OCI-LY7 (cell line): ENCODE results near the gene GALNTL6. TPM values are rescaled to one million over a fixed set of nuclear protein-coding genes. Genes with fewer than 3 reads are reported as not detected.

Source experiments
- BruUV-seq: library from RNA; stranded (reverse); fragments of 400-500 nt; replicated peaks from 2 replicates; lab custom pipeline; 2021; lab: Mats Ljungman, UMichigan
- CTCF ChIA-PET: fragments of 300-600 bp; sonication (Branson Sonifier 250); formaldehyde crosslinking; loops from one replicate; lab custom pipeline; 2022; ENCODE audit warnings: antibody characterized with exemption; ENCODE audit not compliant: unreplicated experiment; lab: Charles Lee
- POLR2A ChIA-PET: fragments of 300-600 bp; sonication (Branson Sonifier 250); formaldehyde crosslinking; loops from one replicate; lab custom pipeline; 2022; ENCODE audit warnings: antibody characterized with exemption; lab: Charles Lee
- DNase-seq: peaks from one replicate; pipeline ENCODE4 v3.0.0-alpha.2; 2015; ENCODE audit warnings: low spot score
- H2AFZ ChIP-seq: fragments of 200-600 bp; sonication (generic), shearing (Covaris generic); 2 replicates; pipeline ENCODE4 v1.6.1; 2014; ENCODE audit warnings: mild to moderate bottlenecking, antibody characterized with exemption, low read length, moderate library complexity
- H3K27ac ChIP-seq: fragments of 200-600 bp; sonication (generic); 2 replicates; pipeline ENCODE4 v1.5.1; 2014; ENCODE audit warnings: mixed run types, low read depth, mild to moderate bottlenecking, moderate library complexity, low read length, inconsistent platforms; ENCODE audit not compliant: poor library complexity, severe bottlenecking
- H3K36me3 ChIP-seq: fragments of 200-600 bp; sonication (generic); 2 replicates; pipeline ENCODE4 v1.6.1; 2014; ENCODE audit warnings: mild to moderate bottlenecking, antibody characterized with exemption, low read length, moderate library complexity, mixed read lengths; ENCODE audit not compliant: insufficient read depth
- H3K4me1 ChIP-seq: fragments of 200-600 bp; sonication (generic); 2 replicates; pipeline ENCODE4 v1.5.1; 2014; ENCODE audit warnings: mild to moderate bottlenecking, low read length; ENCODE audit not compliant: insufficient read depth, poor library complexity, severe bottlenecking
- H3K4me2 ChIP-seq: fragments of 200-600 bp; sonication (generic); 2 replicates; pipeline ENCODE4 v1.6.1; 2014; ENCODE audit warnings: mild to moderate bottlenecking, low read length
- H3K4me3 ChIP-seq: fragments of 200-600 bp; sonication (generic); 2 replicates; pipeline ENCODE4 v1.5.1; 2014; ENCODE audit warnings: mild to moderate bottlenecking, low read depth, low read length; ENCODE audit not compliant: poor library complexity, severe bottlenecking
- H3K79me2 ChIP-seq: fragments of 200-600 bp; sonication (generic); 2 replicates; pipeline ENCODE4 v1.6.1; 2016; ENCODE audit warnings: low read depth, mild to moderate bottlenecking, low read length, moderate library complexity, mixed read lengths; ENCODE audit not compliant: insufficient read depth
- H3K9me2 ChIP-seq: fragments of 200-600 bp; sonication (generic); 2 replicates; pipeline ENCODE4 v1.6.1; 2016; ENCODE audit warnings: mild to moderate bottlenecking, low read length, mixed read lengths; ENCODE audit not compliant: insufficient read depth
- H3K9me3 ChIP-seq: fragments of 200-600 bp; sonication (generic); 2 replicates; pipeline ENCODE4 v1.6.1; 2014; ENCODE audit warnings: mild to moderate bottlenecking, mixed run types, low read length, mixed read lengths
- H4K20me1 ChIP-seq: fragments of 200-600 bp; sonication (generic); 2 replicates; pipeline ENCODE4 v1.6.1; 2014; ENCODE audit warnings: mild to moderate bottlenecking, antibody characterized with exemption, low read length, moderate library complexity, mixed read lengths; ENCODE audit not compliant: insufficient read depth
- CTCF ChIP-seq: fragments of 200-600 bp; sonication (generic); conservative IDR thresholded peaks from 2 replicates; pipeline ENCODE4 v1.5.1; 2014; ENCODE audit warnings: mild to moderate bottlenecking, antibody characterized with exemption, low read length, moderate library complexity, mixed read lengths
- EZH2phosphoT487 ChIP-seq: fragments of 200-600 bp; sonication (generic); IDR thresholded peaks from 2 replicates; pipeline ENCODE4 v1.6.1; 2018; ENCODE audit warnings: low read depth, borderline replicate concordance, mild to moderate bottlenecking, mixed run types, antibody characterized with exemption, low read length, moderate library complexity, mixed read lengths
- intact Hi-C: fragments of 100-400 bp; cut with micrococcal nuclease; formaldehyde crosslinking; loops from one replicate; pipeline ENCODE4 v1.10.0; 2022; ENCODE audit not compliant: unreplicated experiment
- total RNA-seq, 2 experiments: library from RNA; depleted of rRNA in 1 of 2; stranded (reverse); fragments of >200 nt in 1 of 2; shearing (Covaris generic) in 1 of 2; gene quantifications; 2 replicates each; pipeline ENCODE4 v1.2.3, GENCODE V29; 2014 to 2022

The GALNTL6 gene
- total RNA-seq, 2 experiments from 2014 or later = not detected

- H3K9me2 ChIP-seq = no peaks in the 10 kb centered on the region
- H2AFZ ChIP-seq = no peak overlapping the region
- H3K9me3 ChIP-seq = no peaks in the 10 kb centered on the region
- H3K79me2 ChIP-seq = no peaks in the 10 kb centered on the region
- H3K4me1 ChIP-seq = no peaks in the 10 kb centered on the region
- no TSS peak for BruUV-seq
- no peaks in the 10 kb centered on the region for H3K36me3 ChIP-seq
- TF ChIP-seq EZH2phosphoT487 (no peak), CTCF (no peak)
- CTCF ChIA-PET = no interaction called here
- POLR2A ChIA-PET = interaction anchor here (0.6 kb wide), 2 partner anchors 752 to 1587 kb away, joined by 3 to 4 read pairs; no protein-coding TSS in a partner anchor
- no peak overlapping the region for H3K4me3 ChIP-seq
- intact Hi-C loops = no loop called here
- no peak overlapping the region for H3K27ac ChIP-seq
- no peak overlapping the region for H3K4me2 ChIP-seq
- DNase-seq = peak; percentile 2
- H4K20me1 ChIP-seq = no peaks in the 10 kb centered on the region
Measured at GRCh38 chr4:172308078-172308477, 494.9 kb downstream of the GALNTL6 start.

- BruUV-seq = no TSS peak
- H3K79me2 ChIP-seq = no peaks in the 10 kb centered on the region
- no peak for DNase-seq
- intact Hi-C loops = no loop called here
- ChIA-PET POLR2A (no interaction called here), CTCF (no interaction called here)
- H3K4me1 ChIP-seq = no peaks in the 10 kb centered on the region
- no peak overlapping the region for H3K4me2 ChIP-seq
- no peaks in the 10 kb centered on the region for H4K20me1 ChIP-seq
- no peaks in the 10 kb centered on the region for H3K9me2 ChIP-seq
- no peak overlapping the region for H3K4me3 ChIP-seq
- H3K36me3 ChIP-seq = no peaks in the 10 kb centered on the region
- no peaks in the 10 kb centered on the region for H3K9me3 ChIP-seq
- no peak overlapping the region for H2AFZ ChIP-seq
- no peak overlapping the region for H3K27ac ChIP-seq
- no peak for TF ChIP-seq CTCF
- TF ChIP-seq EZH2phosphoT487 = no peak
Measured at GRCh38 chr4:172311682-172312081, 498.5 kb downstream of the GALNTL6 start.

- no peak overlapping the region for H3K4me3 ChIP-seq
- H3K27ac ChIP-seq = no peak overlapping the region
- no TSS peak for BruUV-seq
- intact Hi-C loops = no loop called here
- no peaks in the 10 kb centered on the region for H3K79me2 ChIP-seq
- CTCF ChIA-PET = no interaction called here
- no peak for TF ChIP-seq EZH2phosphoT487
- no peak overlapping the region for H3K4me2 ChIP-seq
- no peaks in the 10 kb centered on the region for H4K20me1 ChIP-seq
- POLR2A ChIA-PET = no interaction called here
- no peak overlapping the region for H2AFZ ChIP-seq
- H3K36me3 ChIP-seq = no peaks in the 10 kb centered on the region
- H3K9me2 ChIP-seq = no peaks in the 10 kb centered on the region
- H3K4me1 ChIP-seq = no peaks in the 10 kb centered on the region
- H3K9me3 ChIP-seq = no peaks in the 10 kb centered on the region
- no peak for DNase-seq
Measured at GRCh38 chr4:172323288-172323687, 510.1 kb downstream of the GALNTL6 start.
